ENCODE data around the gene CALCOCO1.

Gene CALCOCO1

DNA sequence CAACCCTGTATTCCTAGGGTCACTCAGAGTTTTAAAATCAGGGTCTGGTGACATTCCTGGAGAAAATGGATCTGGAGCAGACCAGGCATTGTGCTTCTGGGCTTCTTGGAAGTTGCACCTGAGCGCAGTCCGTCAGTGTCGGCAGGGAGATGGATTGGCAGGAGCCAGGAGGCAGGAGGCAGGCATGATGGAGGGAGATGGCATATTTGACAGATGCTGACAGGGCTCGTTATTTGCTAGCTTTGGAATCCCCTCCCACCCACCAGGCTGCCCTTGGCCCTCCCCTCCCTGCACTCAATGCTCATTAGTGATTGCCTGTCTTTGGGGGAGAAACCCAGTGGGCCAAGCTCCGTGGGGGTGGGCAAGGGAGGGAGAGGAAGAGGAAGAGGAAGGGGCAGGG lies 19.8 kb upstream of the CALCOCO1 start:
- no peak for TF ChIP-seq CTCF (IDR thresholded peaks at IDR 0.05; ENCODE audit: insufficient read depth, low read depth, low read length, missing control alignments)
- no peak overlapping the region for H3K4me3 ChIP-seq (ENCODE audit: low read depth, low read length)
- no peak for DNase-seq (ENCODE audit: low read depth)

DNA sequence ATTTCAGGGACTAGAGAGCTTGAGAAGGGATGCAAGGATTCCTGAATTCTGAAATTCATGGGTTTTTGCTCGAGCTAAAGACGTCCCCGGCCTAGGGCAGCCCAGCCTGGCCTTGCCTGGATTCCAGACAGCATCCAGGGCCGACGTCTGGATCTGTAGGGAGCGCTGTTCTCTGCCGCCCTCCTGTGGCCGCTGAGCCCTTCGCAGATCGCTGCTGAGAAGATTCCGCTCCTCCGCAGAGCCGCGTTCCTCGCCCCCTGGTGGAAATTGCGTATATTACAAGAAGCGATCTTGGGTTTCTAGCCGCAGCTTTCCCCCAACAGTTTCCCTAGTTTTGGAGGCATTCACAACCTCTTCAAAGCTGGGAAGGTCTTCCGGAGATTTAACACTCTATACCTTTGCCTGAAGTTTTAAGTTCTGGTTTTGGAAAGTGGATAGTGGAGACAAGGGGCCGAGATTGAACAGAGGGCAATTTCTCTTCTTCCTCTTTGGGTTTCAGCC lies 19.4 kb upstream of the CALCOCO1 start:
- peak; percentile 90 for DNase-seq (ENCODE audit: low read depth)
- no peak overlapping the region for H3K4me3 ChIP-seq (ENCODE audit: low read depth, low read length)
- peak; percentile 100 for TF ChIP-seq CTCF (IDR thresholded peaks at IDR 0.05; ENCODE audit: insufficient read depth, low read depth, low read length, missing control alignments)

GRCh38 chr12:53744751-53745150 lies 17.5 kb upstream of the CALCOCO1 start:
- no peak for DNase-seq (ENCODE audit: low read depth)
- TF ChIP-seq CTCF (IDR thresholded peaks at IDR 0.05; ENCODE audit: insufficient read depth, low read depth, low read length, missing control alignments), result no peak
- no peak overlapping the region for H3K4me3 ChIP-seq (ENCODE audit: low read depth, low read length)

- no peak overlapping the region for H3K4me3 ChIP-seq (ENCODE audit: low read depth, low read length)
- no peak for DNase-seq (ENCODE audit: low read depth)
- no peak for TF ChIP-seq CTCF (IDR thresholded peaks at IDR 0.05; ENCODE audit: insufficient read depth, low read depth, low read length, missing control alignments)
These were observed 16.8 kb upstream of the CALCOCO1 start for GRCh38 chr12:53744130-53744441.

- DNase-seq (ENCODE audit: low read depth), result peak; percentile 63
- TF ChIP-seq CTCF (IDR thresholded peaks at IDR 0.05; ENCODE audit: insufficient read depth, low read depth, low read length, missing control alignments), result peak; percentile 93
These were observed 16.2 kb upstream of the CALCOCO1 start for GRCh38 chr12:53743266-53744129.

DNA sequence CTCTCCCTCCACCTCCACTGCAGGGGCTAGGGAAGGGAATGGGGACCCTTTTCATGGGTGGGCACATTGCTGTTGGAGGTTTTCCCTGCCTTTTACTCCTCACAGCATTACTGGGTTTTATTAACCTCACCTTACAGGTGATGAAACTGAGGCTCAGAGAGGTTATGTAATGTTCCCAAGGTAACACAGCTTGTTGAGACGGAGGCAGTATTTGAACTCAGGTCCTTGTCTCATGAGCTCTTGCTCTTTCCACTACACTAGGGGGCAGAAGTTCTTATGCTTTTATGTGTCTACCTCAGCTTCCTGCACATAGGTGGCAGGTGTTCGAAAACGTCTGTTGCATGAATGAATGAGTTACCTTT lies 12.9 kb upstream of the CALCOCO1 start:
- no peak for DNase-seq (ENCODE audit: low read depth)
- no peak overlapping the region for H3K4me3 ChIP-seq (ENCODE audit: low read depth, low read length)
- TF ChIP-seq CTCF (IDR thresholded peaks at IDR 0.05; ENCODE audit: insufficient read depth, low read depth, low read length, missing control alignments), result no peak

More at GRCh38 chr12:53743266-53744129, 16.2 kb upstream of the CALCOCO1 start:
- H3K4me3 ChIP-seq (ENCODE audit: low read depth, low read length), result no peak overlapping the region
